Smooth muscle cell (in vitro differentiated cells): ENCODE results near the gene NUCB1. TPM values are rescaled to one million over a fixed set of nuclear protein-coding genes. Genes with fewer than 3 reads are reported as not detected.

Experiments
- DNase-seq: peaks from one replicate; lab custom pipeline; 2025; ENCODE audit not compliant: unreplicated experiment; lab: John Stamatoyannopoulos, UW
- H2AFZ ChIP-seq: fragments of 200-600 bp; sonication (generic); 2 replicates; pipeline ENCODE4 v1.6.0; 2016; ENCODE audit warnings: antibody characterized with exemption, low read depth, mild to moderate bottlenecking
- H3F3A ChIP-seq: fragments of 200-600 bp; sonication (generic); 2 replicates; pipeline ENCODE4 v1.6.0; 2017; ENCODE audit warnings: antibody characterized with exemption, low read depth
- H3K27ac ChIP-seq: fragments of 200-600 bp; sonication (generic); 2 replicates; pipeline ENCODE4 v1.5.1; 2016; ENCODE audit warnings: low read depth, mild to moderate bottlenecking
- H3K27me3 ChIP-seq: fragments of 200-600 bp; sonication (generic); 2 replicates; pipeline ENCODE4 v1.6.1; 2016; ENCODE audit warnings: low read depth, mild to moderate bottlenecking
- H3K36me3 ChIP-seq: fragments of 200-600 bp; sonication (generic); 2 replicates; pipeline ENCODE4 v1.5.1; 2016; ENCODE audit warnings: low read depth
- H3K4me1 ChIP-seq: fragments of 200-600 bp; sonication (generic); 2 replicates; pipeline ENCODE4 v1.5.1; 2016; ENCODE audit warnings: low read depth
- H3K4me2 ChIP-seq: fragments of 200-600 bp; sonication (generic); 2 replicates; pipeline ENCODE4 v1.6.0; 2016; ENCODE audit warnings: mild to moderate bottlenecking
- H3K4me3 ChIP-seq: fragments of 200-600 bp; sonication (generic); 2 replicates; pipeline ENCODE4 v1.5.1; 2016; ENCODE audit warnings: mild to moderate bottlenecking
- H3K79me2 ChIP-seq: fragments of 200-600 bp; sonication (generic); 2 replicates; pipeline ENCODE4 v1.6.0; 2016; ENCODE audit warnings: low read depth, mild to moderate bottlenecking
- H3K9ac ChIP-seq: fragments of 200-600 bp; sonication (generic); 2 replicates; pipeline ENCODE4 v1.6.0; 2016; ENCODE audit warnings: low read depth
- H3K9me3 ChIP-seq: fragments of 200-600 bp; sonication (generic); replicated peaks from 2 replicates; pipeline ENCODE4 v1.5.1; 2016; ENCODE audit warnings: low read depth
- H4K20me1 ChIP-seq: fragments of 200-600 bp; sonication (generic); 2 replicates; pipeline ENCODE4 v1.6.0; 2016; ENCODE audit warnings: low read depth
- WGBS: methylation state at CpG from one replicate; pipeline ENCODE4 v1.1.7; 2016; ENCODE audit warnings: low lambda C conversion rate; 5-methylcytosine and 5-hydroxymethylcytosine counted together
- polyA plus RNA-seq: library from polyadenylated mRNA; unstranded; fragments of >200 nt; fragmentation: Nextera tagmentation; extraction: Ambion mirVana; gene quantifications from 2 replicates; pipeline ENCODE4 v1.2.1, GENCODE V29; 2016
- total RNA-seq: library from RNA; depleted of rRNA; stranded (reverse); fragments of >200 nt; gene quantifications from 2 replicates; pipeline ENCODE4 v1.2.3, GENCODE V29; 2014
- TF ChIP-seq, protein P1 (sequence below): fragments of 200-600 bp; sonication (generic); IDR thresholded peaks from 2 replicates; pipeline ENCODE4 v1.5.1; 2017; ENCODE audit warnings: borderline replicate concordance, mild to moderate bottlenecking, antibody characterized with exemption; ENCODE audit not compliant: insufficient read depth, poor library complexity, severe bottlenecking

NUCB1 gene
- total and polyA plus RNA-seq, 2 experiments from 2014 or later, result 146 to 329 TPM

GRCh38 chr19:48945415-48945814, 45.3 kb downstream of the NUCB1 start:
- H3K36me3 ChIP-seq, result no peaks in the 10 kb centered on the region
- no peak overlapping the region for H3K27ac ChIP-seq
- no peaks in the 10 kb centered on the region for H3F3A ChIP-seq
- no peaks in the 10 kb centered on the region for H3K79me2 ChIP-seq
- DNase-seq, result no peak
- H2AFZ ChIP-seq, result no peak overlapping the region
- no peak overlapping the region for H3K9ac ChIP-seq
- H4K20me1 ChIP-seq, result no peaks in the 10 kb centered on the region
- TF ChIP-seq, protein P1, sequence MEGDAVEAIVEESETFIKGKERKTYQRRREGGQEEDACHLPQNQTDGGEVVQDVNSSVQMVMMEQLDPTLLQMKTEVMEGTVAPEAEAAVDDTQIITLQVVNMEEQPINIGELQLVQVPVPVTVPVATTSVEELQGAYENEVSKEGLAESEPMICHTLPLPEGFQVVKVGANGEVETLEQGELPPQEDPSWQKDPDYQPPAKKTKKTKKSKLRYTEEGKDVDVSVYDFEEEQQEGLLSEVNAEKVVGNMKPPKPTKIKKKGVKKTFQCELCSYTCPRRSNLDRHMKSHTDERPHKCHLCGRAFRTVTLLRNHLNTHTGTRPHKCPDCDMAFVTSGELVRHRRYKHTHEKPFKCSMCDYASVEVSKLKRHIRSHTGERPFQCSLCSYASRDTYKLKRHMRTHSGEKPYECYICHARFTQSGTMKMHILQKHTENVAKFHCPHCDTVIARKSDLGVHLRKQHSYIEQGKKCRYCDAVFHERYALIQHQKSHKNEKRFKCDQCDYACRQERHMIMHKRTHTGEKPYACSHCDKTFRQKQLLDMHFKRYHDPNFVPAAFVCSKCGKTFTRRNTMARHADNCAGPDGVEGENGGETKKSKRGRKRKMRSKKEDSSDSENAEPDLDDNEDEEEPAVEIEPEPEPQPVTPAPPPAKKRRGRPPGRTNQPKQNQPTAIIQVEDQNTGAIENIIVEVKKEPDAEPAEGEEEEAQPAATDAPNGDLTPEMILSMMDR, result no peak
- no peak overlapping the region for H3K4me2 ChIP-seq
- WGBS, result 80% methylated on average over 5 of the region's 5 CpGs
- H3K27me3 ChIP-seq, result no peaks in the 10 kb centered on the region
- H3K4me3 ChIP-seq, result no peak overlapping the region
- no peaks in the 10 kb centered on the region for H3K4me1 ChIP-seq
- H3K9me3 ChIP-seq, result no peaks in the 10 kb centered on the region

GRCh38 chr19:48945817-48946216, 45.7 kb downstream of the NUCB1 start:
- TF ChIP-seq, protein P1, result no peak
- Histone ChIP-seq H3K36me3 (no peaks in the 10 kb centered on the region), H4K20me1 (no peaks in the 10 kb centered on the region), H3K9ac (no peak overlapping the region), H3K4me2 (no peak overlapping the region), H3K9me3 (no peaks in the 10 kb centered on the region), H3K27ac (no peak overlapping the region), H3K4me1 (no peaks in the 10 kb centered on the region), H3K79me2 (no peaks in the 10 kb centered on the region), H3K4me3 (no peak overlapping the region), H2AFZ (no peak overlapping the region), H3K27me3 (no peaks in the 10 kb centered on the region), H3F3A (no peaks in the 10 kb centered on the region)
- DNase-seq, result no peak
- WGBS, result 85% methylated on average over 2 of the region's 2 CpGs

- no peaks in the 10 kb centered on the region for H3K36me3 ChIP-seq
- H3K27me3 ChIP-seq, result no peaks in the 10 kb centered on the region
- no peaks in the 10 kb centered on the region for H3K4me1 ChIP-seq
- no peak overlapping the region for H2AFZ ChIP-seq
- no peaks in the 10 kb centered on the region for H3K79me2 ChIP-seq
- WGBS, result 85% methylated on average over 8 of the region's 9 CpGs
- H3K4me3 ChIP-seq, result no peak overlapping the region
- no peak for DNase-seq
- no peaks in the 10 kb centered on the region for H3F3A ChIP-seq
- H3K9ac ChIP-seq, result no peak overlapping the region
- no peak overlapping the region for H3K4me2 ChIP-seq
- H3K9me3 ChIP-seq, result no peaks in the 10 kb centered on the region
- TF ChIP-seq, protein P1, result no peak
- no peaks in the 10 kb centered on the region for H4K20me1 ChIP-seq
- H3K27ac ChIP-seq, result no peak overlapping the region
These were observed 46.5 kb downstream of the NUCB1 start for GRCh38 chr19:48946463-48947257.

GRCh38 chr19:48947258-48947542, 47.1 kb downstream of the NUCB1 start:
- TF ChIP-seq, protein P1, result no peak
- no peaks in the 10 kb centered on the region for H3K79me2 ChIP-seq
- H3F3A ChIP-seq, result no peaks in the 10 kb centered on the region
- H3K4me3 ChIP-seq, result no peak overlapping the region
- H4K20me1 ChIP-seq, result no peaks in the 10 kb centered on the region
- no peak overlapping the region for H2AFZ ChIP-seq
- H3K27ac ChIP-seq, result no peak overlapping the region
- H3K36me3 ChIP-seq, result no peaks in the 10 kb centered on the region
- no peak overlapping the region for H3K4me2 ChIP-seq
- WGBS, result 92% methylated on average over 3 of the region's 3 CpGs
- H3K27me3 ChIP-seq, result no peaks in the 10 kb centered on the region
- H3K9ac ChIP-seq, result no peak overlapping the region
- no peaks in the 10 kb centered on the region for H3K4me1 ChIP-seq
- DNase-seq, result no peak
- H3K9me3 ChIP-seq, result no peaks in the 10 kb centered on the region
